Measurements from ENCODE around the gene ANXA2R.
A peak's percentile ranks its signal among the peaks of the same experiment; 100 is the strongest.

The ANXA2R gene

DNA sequence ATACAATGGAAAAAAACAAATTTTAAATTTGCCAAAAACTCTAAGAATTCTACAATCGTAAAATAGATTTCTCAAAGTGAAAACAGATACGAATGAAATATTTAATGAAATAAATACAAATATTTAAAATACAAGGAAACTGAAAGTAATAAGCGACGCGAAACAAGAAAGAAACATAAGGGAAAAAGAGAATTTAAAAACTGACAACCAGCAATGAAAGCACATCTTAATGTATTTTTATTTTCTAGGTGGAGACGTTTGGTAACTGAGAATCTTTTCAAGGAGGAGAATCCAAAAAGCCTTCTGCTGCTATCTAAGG lies 1.0 kb downstream of the ANXA2R start:
- Histone ChIP-seq H3K4me2 (ENCODE audit: insufficient read depth, low read length) (peak overlapping the region; percentile 82), H3K9me3 (ENCODE audit: insufficient read depth, low read length, severe bottlenecking) (no peaks in the 10 kb centered on the region), H3K4me1 (ENCODE audit: insufficient read depth, low read length) (peaks cover 45% of the 10 kb centered on the region), H3K27ac (ENCODE audit: low read length) (peak overlapping the region; percentile 100), H3K4me3 (ENCODE audit: low read depth in 1 of 2, low read length in 2 of 2) (peak overlapping the region; percentile 42 to 71; a peak in 3 of 4 replicates), H3K27me3 (ENCODE audit: insufficient read depth, low read length, poor library complexity) (no peaks in the 10 kb centered on the region), H3K79me2 (ENCODE audit: insufficient read depth, low read length) (peaks cover 92% of the 10 kb centered on the region), H3K36me3 (ENCODE audit: insufficient read depth, low read length) (0 out of 2 replicates have a peak, but pooled peaks cover under 1% of the 10 kb centered on the region), H2AFZ (ENCODE audit: low read depth, low read length) (peak overlapping the region; percentile 42), H4K20me1 (ENCODE audit: insufficient read depth, low read length) (peaks cover under 1% of the 10 kb centered on the region; the same call in 1 of the 2 replicates), H3K9ac (ENCODE audit: low read depth, low read length) (peak overlapping the region; percentile 90)
- TF ChIP-seq EZH2 (IDR thresholded peaks at IDR 0.05; ENCODE audit: borderline replicate concordance, low read depth, low read length, severe bottlenecking) = no peak
- TF ChIP-seq, protein P1, sequence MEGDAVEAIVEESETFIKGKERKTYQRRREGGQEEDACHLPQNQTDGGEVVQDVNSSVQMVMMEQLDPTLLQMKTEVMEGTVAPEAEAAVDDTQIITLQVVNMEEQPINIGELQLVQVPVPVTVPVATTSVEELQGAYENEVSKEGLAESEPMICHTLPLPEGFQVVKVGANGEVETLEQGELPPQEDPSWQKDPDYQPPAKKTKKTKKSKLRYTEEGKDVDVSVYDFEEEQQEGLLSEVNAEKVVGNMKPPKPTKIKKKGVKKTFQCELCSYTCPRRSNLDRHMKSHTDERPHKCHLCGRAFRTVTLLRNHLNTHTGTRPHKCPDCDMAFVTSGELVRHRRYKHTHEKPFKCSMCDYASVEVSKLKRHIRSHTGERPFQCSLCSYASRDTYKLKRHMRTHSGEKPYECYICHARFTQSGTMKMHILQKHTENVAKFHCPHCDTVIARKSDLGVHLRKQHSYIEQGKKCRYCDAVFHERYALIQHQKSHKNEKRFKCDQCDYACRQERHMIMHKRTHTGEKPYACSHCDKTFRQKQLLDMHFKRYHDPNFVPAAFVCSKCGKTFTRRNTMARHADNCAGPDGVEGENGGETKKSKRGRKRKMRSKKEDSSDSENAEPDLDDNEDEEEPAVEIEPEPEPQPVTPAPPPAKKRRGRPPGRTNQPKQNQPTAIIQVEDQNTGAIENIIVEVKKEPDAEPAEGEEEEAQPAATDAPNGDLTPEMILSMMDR (IDR thresholded peaks at IDR 0.05; ENCODE audit: borderline replicate concordance, extremely low read depth, low read length, poor library complexity, severe bottlenecking) = no peak
- DNase-seq = no peak
- no peak for ATAC-seq (ENCODE audit: insufficient read depth, low read depth)

DNA sequence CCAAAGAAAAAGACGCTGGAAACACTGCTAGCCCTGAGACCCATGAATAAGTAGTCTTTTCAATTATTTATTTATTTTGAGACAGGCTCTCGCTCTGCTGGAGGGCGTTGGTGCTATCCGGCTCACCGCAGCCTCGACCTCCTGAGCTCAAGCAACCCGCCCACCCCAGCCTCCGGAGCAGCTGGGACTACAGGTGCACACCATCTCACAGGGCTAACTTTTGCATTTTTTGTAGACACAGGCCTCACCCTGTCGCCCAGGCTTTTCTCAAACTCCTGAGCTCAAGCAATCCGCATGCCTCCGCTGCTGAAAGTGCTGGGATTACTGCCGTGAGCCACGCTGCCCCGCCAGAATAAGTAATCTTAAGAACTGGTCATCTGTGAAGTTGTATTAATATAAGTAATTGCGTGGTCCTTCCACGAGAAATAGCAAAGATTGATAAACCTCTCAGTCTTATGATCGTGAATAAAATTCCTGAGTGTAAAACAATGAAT lies 1.6 kb downstream of the ANXA2R start:
- peak overlapping the region; percentile 42 to 71 for H3K4me3 ChIP-seq (ENCODE audit: low read depth in 1 of 2, low read length in 2 of 2)
- peak; percentile 84 for DNase-seq
- H3K27me3 ChIP-seq (ENCODE audit: insufficient read depth, low read length, poor library complexity) = no peaks in the 10 kb centered on the region
- peaks cover 45% of the 10 kb centered on the region for H3K4me1 ChIP-seq (ENCODE audit: insufficient read depth, low read length)
- no peak for TF ChIP-seq EZH2 (IDR thresholded peaks at IDR 0.05; ENCODE audit: borderline replicate concordance, low read depth, low read length, severe bottlenecking)
- TF ChIP-seq, protein P1 (IDR thresholded peaks at IDR 0.05; ENCODE audit: borderline replicate concordance, extremely low read depth, low read length, poor library complexity, severe bottlenecking) = no peak
- ATAC-seq (ENCODE audit: insufficient read depth, low read depth) = peak; percentile 21
- H3K9me3 ChIP-seq (ENCODE audit: insufficient read depth, low read length, severe bottlenecking) = no peaks in the 10 kb centered on the region
- H3K27ac ChIP-seq (ENCODE audit: low read length) = peak overlapping the region; percentile 100
- H2AFZ ChIP-seq (ENCODE audit: low read depth, low read length) = peak overlapping the region; percentile 35
- peak overlapping the region; percentile 90 for H3K9ac ChIP-seq (ENCODE audit: low read depth, low read length)
- peaks cover 96% of the 10 kb centered on the region for H3K79me2 ChIP-seq (ENCODE audit: insufficient read depth, low read length)
- H3K4me2 ChIP-seq (ENCODE audit: insufficient read depth, low read length) = peak overlapping the region; percentile 82
- H4K20me1 ChIP-seq (ENCODE audit: insufficient read depth, low read length) = no peaks in the 10 kb centered on the region
- H3K36me3 ChIP-seq (ENCODE audit: insufficient read depth, low read length) = no peaks in the 10 kb centered on the region

DNA sequence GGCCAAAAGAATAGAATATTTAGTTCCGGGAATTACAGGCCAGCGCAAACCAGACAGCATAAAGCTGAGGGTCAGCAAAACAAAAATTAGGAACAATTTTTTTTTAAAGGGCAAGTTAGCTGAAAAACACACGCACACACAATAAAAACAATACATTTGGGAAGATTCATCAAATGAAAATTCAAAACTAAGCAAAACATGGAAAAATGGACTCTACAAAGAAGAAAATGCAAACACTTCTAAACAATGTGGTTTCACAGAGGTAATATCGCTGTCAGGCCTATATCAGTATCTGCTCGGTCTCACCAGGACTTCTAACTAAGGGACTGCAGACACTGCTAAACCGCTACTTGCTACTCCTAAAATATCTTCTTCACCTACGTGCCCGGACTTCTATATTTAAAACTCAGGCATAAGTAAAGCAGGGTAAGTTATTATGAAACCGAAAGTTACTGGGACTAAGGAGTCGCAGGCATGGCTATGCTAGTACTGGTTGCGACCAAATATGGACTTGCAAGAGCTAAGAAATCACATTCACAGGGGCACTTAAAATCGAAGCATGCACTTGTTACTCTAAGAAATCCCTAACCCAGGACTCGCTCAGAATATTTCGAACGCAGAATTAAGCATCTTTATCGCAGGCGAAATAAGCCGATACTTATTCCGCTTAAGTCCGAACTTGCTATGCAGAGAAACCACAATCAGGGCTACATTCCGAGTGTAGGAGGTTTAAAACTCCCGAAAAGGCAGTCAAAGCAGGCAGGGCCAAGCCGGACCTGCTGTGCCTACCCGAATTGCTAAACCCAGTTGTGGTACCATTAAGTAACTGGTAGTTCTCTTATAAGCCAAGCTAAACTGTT lies 2.3 kb downstream of the ANXA2R start:
- Histone ChIP-seq H3K27ac (ENCODE audit: low read length) (peak overlapping the region; percentile 100), H3K27me3 (ENCODE audit: insufficient read depth, low read length, poor library complexity) (no peaks in the 10 kb centered on the region), H3K4me3 (ENCODE audit: low read depth in 1 of 2, low read length in 2 of 2) (peak overlapping the region; percentile 42 to 71), H3K4me2 (ENCODE audit: insufficient read depth, low read length) (peak overlapping the region; percentile 82), H4K20me1 (ENCODE audit: insufficient read depth, low read length) (no peaks in the 10 kb centered on the region), H3K36me3 (ENCODE audit: insufficient read depth, low read length) (no peaks in the 10 kb centered on the region), H3K79me2 (ENCODE audit: insufficient read depth, low read length) (peaks cover 95% of the 10 kb centered on the region), H3K9ac (ENCODE audit: low read depth, low read length) (peak overlapping the region; percentile 90), H3K9me3 (ENCODE audit: insufficient read depth, low read length, severe bottlenecking) (no peaks in the 10 kb centered on the region), H2AFZ (ENCODE audit: low read depth, low read length) (peak overlapping the region; percentile 35), H3K4me1 (ENCODE audit: insufficient read depth, low read length) (peaks cover 43% of the 10 kb centered on the region)
- no peak for TF ChIP-seq EZH2 (IDR thresholded peaks at IDR 0.05; ENCODE audit: borderline replicate concordance, low read depth, low read length, severe bottlenecking)
- TF ChIP-seq, protein P1 (IDR thresholded peaks at IDR 0.05; ENCODE audit: borderline replicate concordance, extremely low read depth, low read length, poor library complexity, severe bottlenecking) = no peak
- DNase-seq = peak; percentile 75
- ATAC-seq (ENCODE audit: insufficient read depth, low read depth) = peak; percentile 39
